ENCODE data around the gene PPIL1. TPM values are rescaled to one million over a fixed set of nuclear protein-coding genes. Genes with fewer than 3 reads are reported as not detected.

PPIL1 gene
- total RNA-seq, 2 donors from 2014 or later: 41.1 to 53.7 TPM

GRCh38 chr6:36857325-36857724 is 17.3 kb downstream of the PPIL1 start:
- no peak overlapping the region for H3K4me3 ChIP-seq
- peaks cover 0 to 43% of the 10 kb centered on the region in 2 donors for H3K4me1 ChIP-seq
- peaks cover 7% of the 10 kb centered on the region for H3K36me3 ChIP-seq
- no peak for TF ChIP-seq CTCF (IDR thresholded peaks at IDR 0.05)
- H3K27ac ChIP-seq: peak overlapping the region; percentile 71 to 91
- H3K9me3 ChIP-seq: no peaks in the 10 kb centered on the region
- H3K27me3 ChIP-seq: no peaks in the 10 kb centered on the region
- peak; percentile 16 for DNase-seq (ENCODE audit: low spot score)

- Histone ChIP-seq H3K27me3 (no peaks in the 10 kb centered on the region), H3K9me3 (no peaks in the 10 kb centered on the region), H3K4me1 (peaks cover 0 to 52% of the 10 kb centered on the region in 2 donors), H3K27ac (peak overlapping the region; percentile 71 to 91), H3K36me3 (peaks cover 7% of the 10 kb centered on the region), H3K4me3 (no peak overlapping the region)
- no peak for TF ChIP-seq CTCF (IDR thresholded peaks at IDR 0.05)
- DNase-seq (ENCODE audit: low spot score): no peak
These were observed 18.3 kb downstream of the PPIL1 start for GRCh38 chr6:36856277-36856676.

GRCh38 chr6:36855750-36856149 is 18.9 kb downstream of the PPIL1 start:
- no peak for DNase-seq (ENCODE audit: low spot score)
- Histone ChIP-seq H3K36me3 (peaks cover 7% of the 10 kb centered on the region), H3K4me1 (peaks cover 0 to 53% of the 10 kb centered on the region in 2 donors), H3K27ac (peak overlapping the region; percentile 71 to 91), H3K4me3 (no peak overlapping the region), H3K27me3 (no peaks in the 10 kb centered on the region), H3K9me3 (no peaks in the 10 kb centered on the region)
- TF ChIP-seq CTCF (IDR thresholded peaks at IDR 0.05): no peak

- H3K36me3 ChIP-seq: peaks cover 7% of the 10 kb centered on the region
- TF ChIP-seq CTCF (IDR thresholded peaks at IDR 0.05): no peak
- H3K4me1 ChIP-seq: peaks cover 0 to 76% of the 10 kb centered on the region in 2 donors
- no peaks in the 10 kb centered on the region for H3K9me3 ChIP-seq
- peak; percentile 87 for DNase-seq (ENCODE audit: low spot score)
- H3K27me3 ChIP-seq: no peaks in the 10 kb centered on the region
- peak overlapping the region; percentile 81 to 91 for H3K27ac ChIP-seq
- no peak overlapping the region for H3K4me3 ChIP-seq
These were observed 21.3 kb downstream of the PPIL1 start for GRCh38 chr6:36853325-36853724.

- TF ChIP-seq CTCF (IDR thresholded peaks at IDR 0.05): no peak
- Histone ChIP-seq H3K27ac (peak overlapping the region; percentile 81 to 91), H3K4me3 (no peak overlapping the region), H3K9me3 (no peaks in the 10 kb centered on the region), H3K27me3 (no peaks in the 10 kb centered on the region), H3K4me1 (peaks cover 0 to 83% of the 10 kb centered on the region in 2 donors), H3K36me3 (peaks cover 7% of the 10 kb centered on the region)
- peak; percentile 77 for DNase-seq (ENCODE audit: low spot score)
These were observed 22.0 kb downstream of the PPIL1 start for GRCh38 chr6:36852481-36853147.

GRCh38 chr6:36851626-36852025 is 23.0 kb downstream of the PPIL1 start:
- TF ChIP-seq CTCF (IDR thresholded peaks at IDR 0.05): no peak
- Histone ChIP-seq H3K9me3 (no peaks in the 10 kb centered on the region), H3K4me1 (peaks cover 0 to 81% of the 10 kb centered on the region in 2 donors)

More at GRCh38 chr6:36851626-36852025, 23.0 kb downstream of the PPIL1 start:
- Histone ChIP-seq H3K27ac (peak overlapping the region; percentile 81 to 91), H3K27me3 (no peaks in the 10 kb centered on the region), H3K4me3 (no peak overlapping the region), H3K36me3 (peaks cover 7% of the 10 kb centered on the region)
- DNase-seq (ENCODE audit: low spot score): no peak

Data from right atrium auricular region (tissue), 2 donors.